ENCODE results near the gene ABCB6.

DNA sequence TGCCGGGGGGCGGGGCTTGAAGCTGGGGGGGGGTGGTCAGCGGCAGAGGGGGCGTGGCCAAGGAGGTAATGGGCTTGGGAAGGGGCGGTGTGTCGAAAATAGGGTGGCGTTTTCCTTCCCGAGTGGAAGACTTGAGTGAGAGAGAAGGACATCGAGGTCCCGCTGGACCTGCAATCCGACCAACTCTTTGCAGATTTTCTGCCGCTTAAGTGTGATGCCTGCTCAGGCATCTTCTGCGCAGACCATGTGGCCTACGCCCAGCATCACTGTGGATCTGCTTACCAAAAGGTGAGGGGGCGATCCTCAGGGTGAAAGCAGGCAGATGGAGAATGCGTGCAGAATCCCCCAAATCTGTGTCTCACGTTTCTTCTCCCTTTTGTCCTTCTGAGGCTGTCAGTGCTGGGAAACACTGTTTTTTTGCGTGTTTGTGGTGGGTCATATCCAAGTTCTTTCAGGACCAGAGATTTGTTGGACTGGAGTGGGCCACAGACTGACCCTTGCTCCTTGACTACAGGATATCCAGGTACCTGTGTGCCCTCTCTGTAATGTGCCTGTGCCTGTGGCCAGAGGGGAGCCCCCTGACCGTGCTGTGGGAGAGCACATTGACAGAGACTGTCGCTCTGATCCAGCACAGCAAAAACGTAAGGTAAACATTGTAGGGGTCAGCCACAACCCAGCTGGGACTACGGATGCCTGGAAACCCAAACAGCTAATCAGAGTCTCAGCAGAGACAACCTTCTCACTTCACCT lies 11.4 kb downstream of the ABCB6 start:
- TF ChIP-seq, protein P1, sequence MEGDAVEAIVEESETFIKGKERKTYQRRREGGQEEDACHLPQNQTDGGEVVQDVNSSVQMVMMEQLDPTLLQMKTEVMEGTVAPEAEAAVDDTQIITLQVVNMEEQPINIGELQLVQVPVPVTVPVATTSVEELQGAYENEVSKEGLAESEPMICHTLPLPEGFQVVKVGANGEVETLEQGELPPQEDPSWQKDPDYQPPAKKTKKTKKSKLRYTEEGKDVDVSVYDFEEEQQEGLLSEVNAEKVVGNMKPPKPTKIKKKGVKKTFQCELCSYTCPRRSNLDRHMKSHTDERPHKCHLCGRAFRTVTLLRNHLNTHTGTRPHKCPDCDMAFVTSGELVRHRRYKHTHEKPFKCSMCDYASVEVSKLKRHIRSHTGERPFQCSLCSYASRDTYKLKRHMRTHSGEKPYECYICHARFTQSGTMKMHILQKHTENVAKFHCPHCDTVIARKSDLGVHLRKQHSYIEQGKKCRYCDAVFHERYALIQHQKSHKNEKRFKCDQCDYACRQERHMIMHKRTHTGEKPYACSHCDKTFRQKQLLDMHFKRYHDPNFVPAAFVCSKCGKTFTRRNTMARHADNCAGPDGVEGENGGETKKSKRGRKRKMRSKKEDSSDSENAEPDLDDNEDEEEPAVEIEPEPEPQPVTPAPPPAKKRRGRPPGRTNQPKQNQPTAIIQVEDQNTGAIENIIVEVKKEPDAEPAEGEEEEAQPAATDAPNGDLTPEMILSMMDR (IDR thresholded peaks at IDR 0.05; ENCODE audit: borderline replicate concordance, extremely low read depth, low read length, poor library complexity, severe bottlenecking), result no peak
- no peak for TF ChIP-seq EZH2 (IDR thresholded peaks at IDR 0.05; ENCODE audit: borderline replicate concordance, low read depth, low read length, severe bottlenecking)

Measured in DND-41 (cell line).